Activated effector memory CD4-positive, alpha-beta T cell treated with anti-CD3 and anti-CD28 coated beads, Interleukin-2, amount 50 U/mL, for 16 hours (primary cell): ENCODE measurements around the gene CDK6.

Experiments
- DNase-seq: peaks from one replicate; pipeline ENCODE4 v3.0.0-alpha.2; 2020

CDK6 gene

GRCh38 chr7:92639213-92639896 is 197.0 kb downstream of the CDK6 start:
- peak; percentile 72 for DNase-seq

GRCh38 chr7:92636018-92636560 is 200.3 kb downstream of the CDK6 start:
- DNase-seq: no peak

- no peak for DNase-seq
Measured at GRCh38 chr7:92635538-92635937, 200.8 kb downstream of the CDK6 start.

DNA sequence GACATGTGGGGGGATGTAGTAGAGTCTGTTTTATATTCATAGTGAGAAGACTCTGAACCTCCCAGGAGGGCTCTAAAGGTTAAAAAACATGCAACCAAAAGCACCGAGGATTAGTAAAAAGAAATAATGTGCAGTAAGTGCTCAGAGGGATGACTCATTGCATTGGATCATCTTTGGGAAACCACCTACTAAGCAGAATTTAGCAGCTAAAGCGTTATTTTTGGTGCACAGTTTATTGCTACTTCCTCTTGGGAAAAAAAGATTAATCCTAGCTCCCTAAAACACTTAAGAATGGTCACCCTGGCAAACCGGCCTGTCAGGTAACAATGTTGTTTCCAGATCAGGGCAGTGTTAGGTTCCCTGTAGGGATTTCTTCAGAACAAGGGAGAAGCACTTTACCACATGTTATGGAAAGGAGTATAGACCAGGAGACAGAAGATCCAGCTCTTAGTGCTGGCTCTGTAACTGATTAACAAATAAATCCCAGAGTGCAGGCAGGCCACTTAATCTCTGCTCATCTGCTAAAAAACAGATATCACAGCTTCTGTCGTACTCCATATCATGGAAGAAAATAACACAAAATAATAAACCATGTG is 201.4 kb downstream of the CDK6 start:
- DNase-seq: no peak

GRCh38 chr7:92634205-92634604 is 202.2 kb downstream of the CDK6 start:
- no peak for DNase-seq

DNA sequence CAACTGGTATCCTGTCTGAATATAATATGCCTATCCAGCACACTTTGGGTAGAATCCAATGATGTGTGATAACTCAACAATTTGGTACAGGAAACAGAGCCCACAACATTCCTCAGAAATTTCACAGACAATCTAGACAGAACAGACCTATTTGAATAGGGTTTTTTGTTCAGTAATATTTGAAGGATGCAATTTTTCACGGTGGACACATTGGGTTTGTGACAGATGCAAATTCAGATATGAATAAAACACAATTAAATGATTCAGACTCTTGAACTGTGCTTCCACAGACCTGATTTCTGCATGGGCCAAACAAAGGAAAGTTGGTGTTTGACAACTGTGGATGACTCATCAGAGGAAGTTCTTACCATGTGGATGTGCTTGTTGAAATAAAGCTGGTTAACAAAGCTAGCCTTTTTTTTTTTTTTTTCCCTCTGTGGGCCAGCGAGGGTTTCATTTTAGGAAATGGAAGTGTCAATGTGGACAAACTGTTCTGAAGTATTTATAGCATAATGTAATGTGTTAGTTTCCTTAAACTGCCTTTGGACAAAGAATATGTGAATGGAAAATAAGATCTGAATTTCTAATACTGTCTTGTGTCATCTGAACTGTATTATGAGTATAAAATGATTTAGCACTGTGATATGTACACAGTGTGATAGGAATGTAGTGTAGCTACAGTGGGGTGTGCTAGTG is 203.0 kb downstream of the CDK6 start:
- no peak for DNase-seq

DNA sequence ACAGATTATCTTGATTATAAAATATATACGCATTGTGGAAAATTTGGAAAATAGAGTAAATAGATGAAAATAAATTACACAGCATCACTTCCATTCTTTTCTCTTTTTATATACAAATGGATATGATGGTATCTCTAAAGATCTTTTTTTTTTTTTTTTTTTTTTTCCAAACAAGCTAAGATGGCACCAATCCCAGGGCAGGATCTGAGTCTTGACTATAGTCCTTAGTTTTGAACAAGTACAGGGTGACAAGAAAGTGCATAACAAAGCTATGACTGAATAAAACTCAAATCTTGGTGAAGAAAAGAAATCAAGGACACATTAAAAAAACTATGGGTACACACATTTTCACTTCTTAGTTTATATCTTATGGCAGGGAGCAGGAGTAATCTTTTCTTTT is 203.6 kb downstream of the CDK6 start:
- no peak for DNase-seq

DNA sequence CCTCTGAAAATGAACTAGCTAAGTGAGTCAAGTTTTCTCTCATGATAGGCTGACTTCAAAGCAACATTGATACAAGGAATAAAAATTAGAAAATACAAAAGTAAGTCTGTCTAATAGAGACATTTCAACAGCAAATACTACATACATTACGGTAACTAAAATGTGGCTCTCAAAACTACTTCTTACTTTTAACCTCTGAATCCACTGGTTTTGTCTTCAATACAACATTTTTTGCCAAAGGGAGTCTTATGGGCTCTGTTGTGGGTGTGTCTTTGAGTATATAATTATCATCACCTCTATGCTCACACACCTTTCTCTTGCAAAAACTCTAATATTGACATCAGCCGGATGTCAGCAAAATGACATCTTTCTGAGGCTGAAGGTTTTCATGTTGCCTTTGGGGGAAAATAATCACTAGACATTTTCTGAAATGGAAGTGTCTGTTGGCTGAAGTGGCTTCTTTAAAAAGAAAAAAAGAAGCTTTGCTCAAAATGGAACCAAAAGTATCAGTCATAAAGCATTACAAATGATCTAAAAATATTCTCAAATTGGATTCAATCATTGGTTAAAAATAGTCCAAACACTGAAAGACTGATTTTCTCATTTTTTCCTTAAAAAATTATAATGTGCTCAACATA is 204.4 kb downstream of the CDK6 start:
- DNase-seq: no peak

DNA sequence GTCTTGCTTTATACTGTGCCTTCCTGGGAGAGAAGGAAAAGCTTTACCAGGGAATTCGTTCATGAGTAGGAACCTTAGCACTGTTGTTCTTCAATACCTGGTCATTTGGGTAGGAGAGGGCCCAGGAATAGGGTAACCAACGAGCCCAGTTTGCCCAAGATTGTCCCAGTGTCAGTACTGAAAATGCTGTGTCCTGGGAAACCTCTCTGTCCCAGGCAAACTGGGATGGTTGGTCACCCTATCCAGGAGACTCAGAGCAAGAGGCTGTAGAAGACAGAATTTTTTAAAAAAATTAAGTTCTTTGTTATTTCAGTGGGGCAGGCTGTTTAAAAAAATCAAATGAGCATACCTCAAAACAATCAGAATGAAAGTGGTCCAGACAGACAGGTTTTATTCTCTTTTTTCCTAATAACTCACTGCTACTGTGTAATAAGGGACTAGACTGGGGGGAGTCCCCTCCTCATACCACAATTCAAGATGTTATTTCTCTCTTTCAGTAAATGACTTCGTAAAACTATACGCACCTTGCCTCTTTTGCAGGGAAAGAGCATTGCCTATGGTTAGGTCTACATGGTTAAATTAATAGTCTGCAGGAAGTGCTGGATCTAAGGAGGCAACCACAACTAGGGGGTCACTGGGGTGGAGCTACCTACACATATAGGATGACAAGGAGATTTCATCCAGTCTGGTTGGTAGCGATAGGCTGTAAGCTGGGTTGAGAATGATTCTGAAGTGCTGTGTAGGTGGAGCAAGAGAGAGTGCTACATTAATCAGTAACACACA is 205.1 kb downstream of the CDK6 start:
- peak; percentile 71 for DNase-seq

DNA sequence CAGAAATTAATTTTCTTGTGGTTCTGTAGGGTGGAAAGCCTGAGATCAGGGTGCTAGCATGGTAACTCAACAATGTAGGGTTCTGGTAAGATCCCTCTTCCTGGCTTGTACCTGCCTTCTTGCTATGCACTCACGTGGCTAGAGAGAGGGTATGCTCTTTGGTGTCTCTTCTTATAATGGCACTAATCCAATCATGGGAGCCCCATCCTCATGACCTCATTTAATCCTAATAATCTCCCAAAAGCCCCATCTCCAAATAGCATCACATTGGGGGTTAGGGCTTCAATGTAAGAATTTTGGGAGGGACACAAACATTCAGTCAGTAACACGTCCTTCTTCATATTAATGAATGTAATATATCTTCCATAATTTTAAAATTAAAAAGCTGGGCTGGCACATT is 206.6 kb downstream of the CDK6 start:
- DNase-seq: no peak

DNA sequence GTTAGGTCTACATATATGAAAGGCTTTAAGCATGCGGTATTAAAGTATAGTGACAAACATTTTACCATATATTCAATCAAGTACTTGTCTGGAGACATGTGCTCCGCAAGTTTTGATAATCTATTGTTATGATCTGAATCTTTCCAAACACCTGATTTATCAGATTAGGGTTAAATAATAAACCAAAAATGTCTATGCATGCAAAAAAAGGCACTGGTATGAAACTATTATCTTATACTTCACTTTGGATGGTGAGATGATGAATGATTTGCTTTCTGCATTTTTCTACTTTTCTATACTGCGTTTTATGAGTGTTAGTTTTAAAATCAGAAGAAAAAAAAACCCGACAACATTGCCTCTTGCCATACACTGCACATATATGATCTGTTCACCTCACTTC is 208.4 kb downstream of the CDK6 start:
- DNase-seq: no peak

- no peak for DNase-seq
Measured at GRCh38 chr7:92626281-92626809, 210.0 kb downstream of the CDK6 start.

GRCh38 chr7:92625617-92626016 is 210.8 kb downstream of the CDK6 start:
- no peak for DNase-seq

DNA sequence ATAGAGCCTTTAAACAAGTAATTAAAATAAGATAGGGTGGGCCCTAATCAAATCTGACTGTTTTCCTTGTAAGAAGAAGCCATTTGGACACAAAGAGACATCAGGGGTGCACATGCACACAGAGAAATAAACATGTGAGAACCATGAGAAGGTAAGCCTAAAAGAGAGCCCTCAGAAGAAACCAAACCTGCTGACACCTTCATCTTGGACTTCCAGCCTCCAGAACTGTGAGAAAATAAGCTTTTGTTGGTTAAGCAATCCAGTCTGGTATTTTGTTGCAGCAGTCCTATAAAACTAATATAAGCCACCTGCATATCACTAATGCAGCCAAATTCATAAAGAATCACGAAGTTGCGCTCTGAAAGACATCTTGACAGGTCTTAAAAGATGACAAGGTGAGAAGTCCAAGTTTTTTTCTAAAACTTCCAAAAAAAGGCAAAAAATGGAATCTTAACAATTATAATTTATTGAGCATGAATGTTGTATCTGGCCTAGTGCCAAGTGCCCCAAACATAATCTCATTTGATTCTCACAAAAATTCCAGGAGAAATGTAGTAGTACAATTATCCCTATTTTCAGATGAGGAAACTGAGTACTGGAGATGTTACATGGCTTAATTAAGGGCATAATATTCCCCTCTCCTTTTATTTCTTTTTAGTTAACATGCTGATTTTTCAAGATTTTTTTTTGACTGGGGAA is 211.9 kb downstream of the CDK6 start:
- no peak for DNase-seq

GRCh38 chr7:92623544-92623943 is 212.8 kb downstream of the CDK6 start:
- no peak for DNase-seq

DNA sequence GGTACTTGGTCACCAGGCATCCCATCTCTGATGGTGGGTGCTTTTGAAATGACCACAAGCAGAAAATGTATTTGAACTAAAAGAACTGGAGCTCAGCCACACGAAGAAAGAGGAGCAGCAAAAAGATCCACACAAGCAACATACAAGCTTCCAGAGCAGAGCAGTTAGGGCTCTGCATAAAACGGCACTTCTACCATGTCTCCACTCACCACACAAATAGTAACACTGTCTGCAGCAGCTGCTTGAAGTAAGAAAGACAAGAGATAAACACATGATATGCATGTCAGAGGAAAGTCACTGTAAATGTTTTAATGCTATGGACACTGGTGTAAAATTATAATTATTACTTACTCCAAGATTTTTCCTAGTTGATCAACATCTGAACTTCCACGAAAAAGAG is 213.7 kb downstream of the CDK6 start:
- DNase-seq: no peak

GRCh38 chr7:92622030-92622429 is 214.3 kb downstream of the CDK6 start:
- no peak for DNase-seq

DNA sequence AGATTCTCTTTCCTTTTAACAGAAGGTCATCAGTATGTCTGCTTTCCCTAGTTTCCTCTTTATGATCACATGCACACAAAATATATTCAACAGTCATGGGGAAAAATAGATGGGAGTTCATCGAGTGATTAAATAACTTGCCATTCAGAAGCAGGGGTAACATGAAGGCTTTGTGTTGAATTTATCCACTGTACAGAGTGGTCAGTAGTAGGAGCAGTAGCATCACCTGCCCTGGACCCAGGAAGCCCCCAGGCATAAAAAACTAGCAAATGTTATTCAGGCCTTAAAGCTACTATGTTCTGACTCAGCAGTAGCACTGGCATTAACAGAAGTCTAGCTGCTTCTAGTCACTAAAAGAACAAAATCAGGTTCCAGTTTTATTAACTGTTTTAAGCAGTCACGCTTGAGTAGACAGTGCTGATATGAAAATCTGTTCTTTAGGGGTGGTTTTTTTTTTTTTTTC is 214.8 kb downstream of the CDK6 start:
- DNase-seq: no peak

DNA sequence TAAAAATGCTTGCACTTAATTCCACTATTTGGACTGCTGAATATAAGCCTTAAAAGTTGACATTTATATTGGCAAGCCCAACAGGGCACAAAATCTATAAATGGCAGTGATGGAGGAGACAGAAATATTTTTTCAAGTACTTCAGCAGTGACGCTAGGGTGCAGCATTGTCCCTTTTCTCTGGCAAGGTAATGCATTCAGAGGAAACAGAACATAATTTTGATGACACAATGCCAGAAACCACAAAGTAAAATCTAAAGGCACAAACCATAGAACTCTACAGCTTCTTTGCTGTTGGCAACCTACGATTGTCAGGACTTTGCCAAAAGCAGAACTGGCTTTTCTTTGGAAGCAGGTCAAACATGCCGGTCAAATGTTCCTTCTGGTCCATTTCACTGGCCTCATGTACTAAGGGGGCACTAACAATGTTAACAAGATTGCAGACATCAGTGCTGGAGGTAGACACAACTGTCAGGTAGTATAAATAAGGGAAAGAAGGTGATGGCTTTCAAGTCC is 215.3 kb downstream of the CDK6 start:
- peak; percentile 88 for DNase-seq

- no peak for DNase-seq
Measured at GRCh38 chr7:92615861-92616260, 220.5 kb downstream of the CDK6 start.

DNA sequence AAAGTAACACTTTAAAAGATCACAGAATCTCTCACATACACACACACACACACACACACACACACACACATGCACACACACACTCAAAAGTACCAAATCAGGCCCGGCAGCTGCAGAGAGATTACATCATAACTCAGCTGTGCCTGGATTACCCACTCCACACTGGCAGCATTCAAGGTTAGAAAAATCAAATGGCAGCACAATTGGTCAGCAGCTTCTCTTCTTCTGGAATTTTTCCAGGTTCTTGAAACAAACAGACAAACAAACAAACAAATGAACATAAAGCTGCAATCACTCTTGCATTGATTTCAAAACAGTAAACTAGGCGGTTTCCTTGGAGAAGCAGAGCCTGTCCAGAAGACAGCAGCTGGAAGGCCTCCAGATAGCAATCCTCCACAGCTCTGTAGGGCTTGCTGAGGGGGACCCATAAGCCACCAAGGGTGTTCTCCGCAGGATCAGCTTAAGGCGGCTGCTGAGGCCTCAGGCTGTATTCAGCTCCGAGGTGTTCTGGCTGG is 221.7 kb downstream of the CDK6 start:
- no peak for DNase-seq
